ENCODE results near the gene RSPO4.

Gene RSPO4

GRCh38 chr20:951384-952169 lies 50.5 kb downstream of the RSPO4 start:
- peaks cover 47% of the 10 kb centered on the region for H3K27me3 Mint-ChIP-seq (ENCODE audit: low read depth, poor library complexity)
- no peak overlapping the region for H3K27ac Mint-ChIP-seq
- no peaks in the 10 kb centered on the region for H3K36me3 Mint-ChIP-seq (ENCODE audit: low read depth)
- no peak for DNase-seq
- no peak for TF ChIP-seq CTCF (IDR thresholded peaks at IDR 0.05)
- no peaks in the 10 kb centered on the region for H3K9me3 Mint-ChIP-seq
- H3K4me1 Mint-ChIP-seq = no peaks in the 10 kb centered on the region
- no peak overlapping the region for H3K4me3 Mint-ChIP-seq

- TF ChIP-seq CTCF (IDR thresholded peaks at IDR 0.05) = no peak
- no peak overlapping the region for H3K27ac Mint-ChIP-seq
- no peaks in the 10 kb centered on the region for H3K9me3 Mint-ChIP-seq
- peaks cover 10% of the 10 kb centered on the region for H3K4me1 Mint-ChIP-seq
- no peak overlapping the region for H3K4me3 Mint-ChIP-seq
- H3K36me3 Mint-ChIP-seq (ENCODE audit: low read depth) = no peaks in the 10 kb centered on the region
- peaks cover 44% of the 10 kb centered on the region for H3K27me3 Mint-ChIP-seq (ENCODE audit: low read depth, poor library complexity)
- DNase-seq = no peak
Observed at GRCh38 chr20:949717-950116, 52.4 kb downstream of the RSPO4 start.

- no peak overlapping the region for H3K4me3 Mint-ChIP-seq
- no peak overlapping the region for H3K27ac Mint-ChIP-seq
- H3K27me3 Mint-ChIP-seq (ENCODE audit: low read depth, poor library complexity) = peaks cover 34% of the 10 kb centered on the region
- no peaks in the 10 kb centered on the region for H3K36me3 Mint-ChIP-seq (ENCODE audit: low read depth)
- H3K9me3 Mint-ChIP-seq = no peaks in the 10 kb centered on the region
- TF ChIP-seq CTCF (IDR thresholded peaks at IDR 0.05) = no peak
- DNase-seq = no peak
- peaks cover 16% of the 10 kb centered on the region for H3K4me1 Mint-ChIP-seq
Observed at GRCh38 chr20:946826-947225, 55.3 kb downstream of the RSPO4 start.

- no peaks in the 10 kb centered on the region for H3K9me3 Mint-ChIP-seq
- no peak for TF ChIP-seq CTCF (IDR thresholded peaks at IDR 0.05)
- peaks cover 16% of the 10 kb centered on the region for H3K4me1 Mint-ChIP-seq
- no peak overlapping the region for H3K27ac Mint-ChIP-seq
- no peaks in the 10 kb centered on the region for H3K36me3 Mint-ChIP-seq (ENCODE audit: low read depth)
- no peak overlapping the region for H3K4me3 Mint-ChIP-seq
- no peak for DNase-seq
- H3K27me3 Mint-ChIP-seq (ENCODE audit: low read depth, poor library complexity) = peaks cover 35% of the 10 kb centered on the region
Observed at GRCh38 chr20:945841-946240, 56.3 kb downstream of the RSPO4 start.

GRCh38 chr20:944774-945410 lies 57.2 kb downstream of the RSPO4 start:
- no peaks in the 10 kb centered on the region for H3K36me3 Mint-ChIP-seq (ENCODE audit: low read depth)
- peaks cover 33% of the 10 kb centered on the region for H3K27me3 Mint-ChIP-seq (ENCODE audit: low read depth, poor library complexity)
- no peak for TF ChIP-seq CTCF (IDR thresholded peaks at IDR 0.05)
- no peak for DNase-seq
- H3K4me3 Mint-ChIP-seq = no peak overlapping the region
- H3K4me1 Mint-ChIP-seq = peaks cover 16% of the 10 kb centered on the region
- H3K9me3 Mint-ChIP-seq = no peaks in the 10 kb centered on the region
- no peak overlapping the region for H3K27ac Mint-ChIP-seq

GRCh38 chr20:944148-944547 lies 58.0 kb downstream of the RSPO4 start:
- H3K27ac Mint-ChIP-seq = no peak overlapping the region
- H3K9me3 Mint-ChIP-seq = no peaks in the 10 kb centered on the region
- no peak overlapping the region for H3K4me3 Mint-ChIP-seq
- no peak for DNase-seq
- no peak for TF ChIP-seq CTCF (IDR thresholded peaks at IDR 0.05)
- H3K4me1 Mint-ChIP-seq = peaks cover 16% of the 10 kb centered on the region
- peaks cover 30% of the 10 kb centered on the region for H3K27me3 Mint-ChIP-seq (ENCODE audit: low read depth, poor library complexity)
- H3K36me3 Mint-ChIP-seq (ENCODE audit: low read depth) = no peaks in the 10 kb centered on the region

Measured in nephron progenitor cell (in vitro differentiated cells).